CD8-positive, alpha-beta memory T cell (primary cell): ENCODE measurements around the gene AUH. TPM values are rescaled to one million over a fixed set of nuclear protein-coding genes. Genes with fewer than 3 reads are reported as not detected.

Experiments
- CTCF ChIA-PET: fragments of 350-600 bp; sonication (Branson Sonifier 250); formaldehyde crosslinking; loops from one replicate; lab custom pipeline; 2021; ENCODE audit warnings: antibody characterized with exemption; lab: Charles Lee
- POLR2A ChIA-PET: fragments of 350-600 bp; sonication (Branson Sonifier 250); formaldehyde crosslinking; loops from one replicate; lab custom pipeline; 2021; ENCODE audit warnings: antibody characterized with exemption; lab: Charles Lee
- DNase-seq, 5 donors: peaks; one replicate each; pipeline versions ENCODE4 v3.0.0 to v3.0.0-alpha.2; 2020 to 2022; ENCODE audit warnings: mixed read lengths in 1 of 5
- H3K27ac ChIP-seq: one replicate; pipeline ENCODE4 v1.7.0; 2013; ENCODE audit warnings: low read depth, mild to moderate bottlenecking, low read length, moderate library complexity
- H3K27me3 ChIP-seq: 2 replicates; pipeline ENCODE4 v1.7.0; 2013; ENCODE audit warnings: low read length, mild to moderate bottlenecking; ENCODE audit not compliant: insufficient read depth, poor library complexity, severe bottlenecking
- H3K36me3 ChIP-seq: 2 replicates; pipeline ENCODE4 v1.7.0; 2013; ENCODE audit warnings: mild to moderate bottlenecking, low read length, moderate library complexity; ENCODE audit not compliant: insufficient read depth
- H3K4me1 ChIP-seq: 2 replicates; pipeline ENCODE4 v1.7.0; 2013; ENCODE audit warnings: mild to moderate bottlenecking, low read length, moderate library complexity; ENCODE audit not compliant: insufficient read depth
- H3K4me3 ChIP-seq: 2 replicates; pipeline ENCODE4 v1.7.0; 2013; ENCODE audit warnings: mild to moderate bottlenecking, low read length
- H3K9me3 ChIP-seq: 2 replicates; pipeline ENCODE4 v1.7.0; 2013; ENCODE audit warnings: mild to moderate bottlenecking, low read length
- H3K27ac Mint-ChIP-seq, 8 donors: one replicate each; pipeline ENCODE4 v1.8.0; 2020 to 2021; ENCODE audit warnings: mixed read lengths in 8 of 8, mild to moderate bottlenecking in 6 of 8, inconsistent platforms in 3 of 8, moderate library complexity in 3 of 8
- H3K27me3 Mint-ChIP-seq, 2 donors: one replicate each; pipeline ENCODE4 v1.8.0; 2020 to 2021; ENCODE audit warnings: mixed read lengths in 2 of 2, mild to moderate bottlenecking in 1 of 2, moderate library complexity in 1 of 2
- H3K36me3 Mint-ChIP-seq, 3 donors: one replicate each; pipeline ENCODE4 v1.8.0; 2020 to 2021; ENCODE audit warnings: mixed read lengths in 3 of 3, inconsistent platforms in 1 of 3, mild to moderate bottlenecking in 1 of 3
- H3K4me1 Mint-ChIP-seq, 3 donors: one replicate each; pipeline ENCODE4 v1.8.0; 2020 to 2021; ENCODE audit warnings: mixed read lengths in 3 of 3, inconsistent platforms in 1 of 3, mild to moderate bottlenecking in 1 of 3
- H3K4me3 Mint-ChIP-seq, 7 donors: one replicate each; pipeline ENCODE4 v1.8.0; 2020 to 2021; ENCODE audit warnings: mixed read lengths in 7 of 7, mild to moderate bottlenecking in 6 of 7, moderate library complexity in 4 of 7, inconsistent platforms in 2 of 7
- H3K9me3 Mint-ChIP-seq, 5 donors: one replicate each; pipeline ENCODE4 v1.8.0; 2020 to 2022; ENCODE audit warnings: mixed read lengths in 5 of 5, mild to moderate bottlenecking in 3 of 5, moderate library complexity in 2 of 5, inconsistent platforms in 1 of 5
- polyA plus RNA-seq: library from polyadenylated mRNA; unstranded; fragments of 300-500 nt; fragmentation: Illumina TruSeq; gene quantifications from one replicate; pipeline ENCODE4 v1.2.3, GENCODE V29; 2021
- total RNA-seq, 2 experiments: library from RNA; stranded (reverse); gene quantifications; one replicate each; pipeline ENCODE4 v1.2.3, GENCODE V29; 2021

Gene AUH
- total and polyA plus RNA-seq, 3 experiments from 2014 or later, result 12.8 to 35.0 (median 33.5) TPM

- H3K4me1 Mint-ChIP-seq, result peaks cover 13 to 18% (median 17%) of the 10 kb centered on the region in 3 donors
- H3K4me3 Mint-ChIP-seq, result no peak overlapping the region
- no peaks in the 10 kb centered on the region for H3K27me3 ChIP-seq
- no peak overlapping the region for H3K27ac ChIP-seq
- CTCF ChIA-PET, result no interaction called here
- peaks cover 3% of the 10 kb centered on the region for H3K4me1 ChIP-seq
- no peaks in the 10 kb centered on the region for H3K9me3 Mint-ChIP-seq
- H3K27ac Mint-ChIP-seq, result no peak overlapping the region
- POLR2A ChIA-PET, result no interaction called here
- H3K36me3 ChIP-seq, result no peaks in the 10 kb centered on the region
- DNase-seq, result no peak
- peaks cover 17 to 28% (median 24%) of the 10 kb centered on the region in 3 donors for H3K36me3 Mint-ChIP-seq
- no peak overlapping the region for H3K4me3 ChIP-seq
- no peaks in the 10 kb centered on the region for H3K27me3 Mint-ChIP-seq
- no peaks in the 10 kb centered on the region for H3K9me3 ChIP-seq
These were observed 28.2 kb downstream of the AUH start for GRCh38 chr9:91333551-91333950.

GRCh38 chr9:91332546-91333231 lies 29.0 kb downstream of the AUH start:
- no peaks in the 10 kb centered on the region for H3K9me3 Mint-ChIP-seq
- H3K36me3 Mint-ChIP-seq, result peaks cover 17 to 30% (median 26%) of the 10 kb centered on the region in 3 donors
- H3K4me3 Mint-ChIP-seq, result no peak overlapping the region
- ChIA-PET CTCF (no interaction called here), POLR2A (no interaction called here)
- peaks cover 3% of the 10 kb centered on the region for H3K4me1 ChIP-seq
- no peak overlapping the region for H3K27ac ChIP-seq
- peaks cover 6 to 13% (median 10%) of the 10 kb centered on the region in 3 donors for H3K4me1 Mint-ChIP-seq
- no peak overlapping the region for H3K4me3 ChIP-seq
- DNase-seq, result no peak
- no peaks in the 10 kb centered on the region for H3K27me3 ChIP-seq
- no peaks in the 10 kb centered on the region for H3K9me3 ChIP-seq
- H3K36me3 ChIP-seq, result no peaks in the 10 kb centered on the region
- H3K27me3 Mint-ChIP-seq, result no peaks in the 10 kb centered on the region
- H3K27ac Mint-ChIP-seq, result no peak overlapping the region

GRCh38 chr9:91331849-91332248 lies 29.9 kb downstream of the AUH start:
- Histone ChIP-seq H3K4me3 (no peak overlapping the region), H3K4me1 (peaks cover 3% of the 10 kb centered on the region), H3K27ac (no peak overlapping the region), H3K9me3 (no peaks in the 10 kb centered on the region), H3K27me3 (no peaks in the 10 kb centered on the region), H3K36me3 (no peaks in the 10 kb centered on the region)
- no peak for DNase-seq
- Mint-ChIP-seq H3K9me3 (no peaks in the 10 kb centered on the region), H3K4me1 (peaks cover 4 to 14% (median 11%) of the 10 kb centered on the region in 3 donors), H3K27me3 (no peaks in the 10 kb centered on the region), H3K36me3 (peaks cover 20 to 33% (median 33%) of the 10 kb centered on the region in 3 donors), H3K4me3 (no peak overlapping the region), H3K27ac (no peak overlapping the region)
- CTCF ChIA-PET, result no interaction called here
- POLR2A ChIA-PET, result no interaction called here

- peaks cover 18 to 43% (median 34%) of the 10 kb centered on the region in 3 donors for H3K36me3 Mint-ChIP-seq
- no peak overlapping the region for H3K4me3 Mint-ChIP-seq
- H3K4me1 ChIP-seq, result peaks cover 3% of the 10 kb centered on the region
- no peaks in the 10 kb centered on the region for H3K9me3 Mint-ChIP-seq
- no peaks in the 10 kb centered on the region for H3K27me3 Mint-ChIP-seq
- H3K27me3 ChIP-seq, result no peaks in the 10 kb centered on the region
- H3K27ac ChIP-seq, result no peak overlapping the region
- no peaks in the 10 kb centered on the region for H3K9me3 ChIP-seq
- DNase-seq, result no peak
- CTCF ChIA-PET, result no interaction called here
- peak overlapping the region in 1 of 8 donors; percentile 52 for H3K27ac Mint-ChIP-seq
- H3K4me3 ChIP-seq, result no peak overlapping the region
- H3K36me3 ChIP-seq, result no peaks in the 10 kb centered on the region
- POLR2A ChIA-PET, result no interaction called here
- H3K4me1 Mint-ChIP-seq, result peaks cover 6 to 16% (median 14%) of the 10 kb centered on the region in 3 donors
These were observed 33.5 kb downstream of the AUH start for GRCh38 chr9:91328186-91328585.

- no peak for DNase-seq
- Histone ChIP-seq H3K27me3 (no peaks in the 10 kb centered on the region), H3K27ac (no peak overlapping the region), H3K36me3 (no peaks in the 10 kb centered on the region), H3K4me3 (no peak overlapping the region), H3K4me1 (no peaks in the 10 kb centered on the region), H3K9me3 (no peaks in the 10 kb centered on the region)
- Mint-ChIP-seq H3K9me3 (no peaks in the 10 kb centered on the region), H3K27me3 (no peaks in the 10 kb centered on the region), H3K4me1 (peaks cover 0 to 11% (median 11%) of the 10 kb centered on the region in 3 donors), H3K36me3 (peaks cover 6 to 43% (median 17%) of the 10 kb centered on the region in 3 donors), H3K4me3 (no peak overlapping the region), H3K27ac (no peak overlapping the region)
- CTCF ChIA-PET, result no interaction called here
- POLR2A ChIA-PET, result no interaction called here
These were observed 40.0 kb downstream of the AUH start for GRCh38 chr9:91321691-91322090.

- Histone ChIP-seq H3K36me3 (no peaks in the 10 kb centered on the region), H3K4me3 (no peak overlapping the region), H3K9me3 (no peaks in the 10 kb centered on the region), H3K27ac (no peak overlapping the region), H3K4me1 (no peaks in the 10 kb centered on the region), H3K27me3 (no peaks in the 10 kb centered on the region)
- CTCF ChIA-PET, result no interaction called here
- H3K4me3 Mint-ChIP-seq, result no peak overlapping the region
- POLR2A ChIA-PET, result no interaction called here
- H3K27me3 Mint-ChIP-seq, result no peaks in the 10 kb centered on the region
- peaks cover 6 to 40% (median 21%) of the 10 kb centered on the region in 3 donors for H3K36me3 Mint-ChIP-seq
- H3K4me1 Mint-ChIP-seq, result peaks cover 0 to 8% (median 7%) of the 10 kb centered on the region in 3 donors
- H3K9me3 Mint-ChIP-seq, result no peaks in the 10 kb centered on the region
- H3K27ac Mint-ChIP-seq, result no peak overlapping the region
- no peak for DNase-seq
These were observed 41.4 kb downstream of the AUH start for GRCh38 chr9:91320299-91320698.

GRCh38 chr9:91316093-91316492 lies 45.6 kb downstream of the AUH start:
- no peak overlapping the region for H3K27ac ChIP-seq
- no peaks in the 10 kb centered on the region for H3K9me3 ChIP-seq
- H3K27me3 Mint-ChIP-seq, result no peaks in the 10 kb centered on the region
- H3K4me1 Mint-ChIP-seq, result peaks cover 0 to 7% (median 6%) of the 10 kb centered on the region in 3 donors
- no peak overlapping the region for H3K4me3 ChIP-seq
- ChIA-PET POLR2A (interaction anchor here (0.6 kb wide), 1 partner anchor 216 kb away, joined by 3 read pairs; no protein-coding TSS in a partner anchor), CTCF (interaction anchor here (1.1 to 1.6 kb wide), 3 partner anchors 25 to 411 kb away, joined by 3 read pairs; no protein-coding TSS in a partner anchor)
- H3K36me3 ChIP-seq, result no peaks in the 10 kb centered on the region
- no peaks in the 10 kb centered on the region for H3K27me3 ChIP-seq
- H3K27ac Mint-ChIP-seq, result no peak overlapping the region
- DNase-seq, result no peak
- no peaks in the 10 kb centered on the region for H3K9me3 Mint-ChIP-seq
- no peak overlapping the region for H3K4me3 Mint-ChIP-seq
- H3K4me1 ChIP-seq, result no peaks in the 10 kb centered on the region
- H3K36me3 Mint-ChIP-seq, result peaks cover 12 to 42% (median 24%) of the 10 kb centered on the region in 3 donors

GRCh38 chr9:91315191-91315590 lies 46.5 kb downstream of the AUH start:
- CTCF ChIA-PET, result interaction anchor here (1.1 to 1.6 kb wide), 3 partner anchors 26 to 412 kb away, joined by 3 read pairs; no protein-coding TSS in a partner anchor
- peaks cover 9 to 46% (median 26%) of the 10 kb centered on the region in 3 donors for H3K36me3 Mint-ChIP-seq
- DNase-seq, result no peak

More at GRCh38 chr9:91315191-91315590, 46.5 kb downstream of the AUH start:
- Histone ChIP-seq H3K36me3 (no peaks in the 10 kb centered on the region), H3K27ac (no peak overlapping the region), H3K27me3 (no peaks in the 10 kb centered on the region), H3K4me3 (no peak overlapping the region), H3K9me3 (no peaks in the 10 kb centered on the region), H3K4me1 (no peaks in the 10 kb centered on the region)
- Mint-ChIP-seq H3K9me3 (no peaks in the 10 kb centered on the region), H3K27ac (peak overlapping the region in 1 of 8 donors; percentile 91), H3K4me3 (no peak overlapping the region), H3K4me1 (peaks cover 5 to 7% (median 6%) of the 10 kb centered on the region in 3 donors), H3K27me3 (no peaks in the 10 kb centered on the region)
- POLR2A ChIA-PET, result no interaction called here
